ENCODE results near the gene LRP2. TPM values are rescaled to one million over a fixed set of nuclear protein-coding genes. Genes with fewer than 3 reads are reported as not detected.

The LRP2 gene
- total RNA-seq, 2 experiments from 2014 or later = 1.8 to 2.2 TPM

DNA sequence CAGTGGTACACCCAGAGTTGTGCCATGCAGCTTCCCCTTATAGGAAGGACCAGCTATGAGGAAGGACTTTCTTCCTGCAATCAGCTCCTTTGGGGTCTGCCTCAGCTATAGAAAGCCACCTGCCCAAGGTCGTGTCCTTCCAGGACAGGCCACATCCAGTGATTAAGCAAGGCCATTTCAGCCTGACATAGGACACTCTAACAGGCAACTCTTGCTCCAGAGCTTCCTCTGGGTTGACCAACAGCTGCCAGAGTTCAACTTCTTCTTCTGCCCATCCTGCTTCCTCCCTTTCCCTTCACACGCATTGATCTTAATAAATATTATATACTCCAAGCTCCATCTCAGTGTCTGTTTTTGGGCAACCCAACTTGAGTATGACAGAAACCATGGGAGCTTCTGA lies 12.8 kb downstream of the LRP2 start:
- Mint-ChIP-seq H3K4me1 (ENCODE audit: low read depth) (peaks cover 4% of the 10 kb centered on the region), H3K27ac (no peak overlapping the region), H3K4me3 (no peak overlapping the region), H3K27me3 (peaks cover 3% of the 10 kb centered on the region), H3K9me3 (no peaks in the 10 kb centered on the region), H3K36me3 (ENCODE audit: low read depth) (no peaks in the 10 kb centered on the region)
- TF ChIP-seq, protein P1, sequence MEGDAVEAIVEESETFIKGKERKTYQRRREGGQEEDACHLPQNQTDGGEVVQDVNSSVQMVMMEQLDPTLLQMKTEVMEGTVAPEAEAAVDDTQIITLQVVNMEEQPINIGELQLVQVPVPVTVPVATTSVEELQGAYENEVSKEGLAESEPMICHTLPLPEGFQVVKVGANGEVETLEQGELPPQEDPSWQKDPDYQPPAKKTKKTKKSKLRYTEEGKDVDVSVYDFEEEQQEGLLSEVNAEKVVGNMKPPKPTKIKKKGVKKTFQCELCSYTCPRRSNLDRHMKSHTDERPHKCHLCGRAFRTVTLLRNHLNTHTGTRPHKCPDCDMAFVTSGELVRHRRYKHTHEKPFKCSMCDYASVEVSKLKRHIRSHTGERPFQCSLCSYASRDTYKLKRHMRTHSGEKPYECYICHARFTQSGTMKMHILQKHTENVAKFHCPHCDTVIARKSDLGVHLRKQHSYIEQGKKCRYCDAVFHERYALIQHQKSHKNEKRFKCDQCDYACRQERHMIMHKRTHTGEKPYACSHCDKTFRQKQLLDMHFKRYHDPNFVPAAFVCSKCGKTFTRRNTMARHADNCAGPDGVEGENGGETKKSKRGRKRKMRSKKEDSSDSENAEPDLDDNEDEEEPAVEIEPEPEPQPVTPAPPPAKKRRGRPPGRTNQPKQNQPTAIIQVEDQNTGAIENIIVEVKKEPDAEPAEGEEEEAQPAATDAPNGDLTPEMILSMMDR (IDR thresholded peaks at IDR 0.05) = no peak
- CTCF ChIA-PET = no interaction called here
- no peak for ATAC-seq
- POLR2A ChIA-PET = no interaction called here
- DNase-seq = no peak
- intact Hi-C loops (cut with micrococcal nuclease) = no loop called here

DNA sequence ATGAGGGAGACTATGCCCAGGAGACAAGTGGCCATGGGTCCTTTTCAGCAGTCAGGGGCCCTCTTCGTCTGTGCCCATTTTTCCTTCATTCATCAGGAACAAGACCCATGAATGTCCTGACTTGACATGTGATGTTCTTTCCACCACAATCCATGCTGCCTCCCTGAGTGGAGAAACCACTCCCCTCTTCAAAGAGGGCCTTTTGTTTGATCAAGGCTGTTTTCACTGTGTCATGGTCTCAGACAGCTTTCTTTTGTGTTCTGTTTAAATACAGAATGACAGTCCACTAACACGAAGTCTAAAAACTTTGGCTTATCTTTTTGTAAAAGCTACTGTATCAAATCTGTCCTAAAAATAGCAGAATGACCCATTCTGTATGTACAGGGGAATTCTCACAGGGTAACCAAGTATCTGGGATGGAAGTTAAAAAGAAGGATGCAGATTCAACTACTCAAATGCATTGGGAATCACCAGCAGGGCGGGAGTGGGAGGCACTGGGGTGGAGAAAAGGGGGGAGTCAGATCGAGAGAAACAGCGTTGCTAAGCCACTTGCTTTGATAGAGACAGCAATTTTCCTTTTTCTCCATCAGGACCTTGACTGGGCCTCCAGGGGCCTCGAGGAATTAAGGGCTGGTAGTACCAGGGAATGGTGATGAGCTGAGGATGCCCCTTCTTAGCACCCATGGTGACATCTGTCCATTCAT lies 13.9 kb downstream of the LRP2 start:
- DNase-seq (no peak), ATAC-seq (no peak)
- no peaks in the 10 kb centered on the region for H3K9me3 Mint-ChIP-seq
- no peaks in the 10 kb centered on the region for H3K36me3 Mint-ChIP-seq (ENCODE audit: low read depth)
- no peak overlapping the region for H3K4me3 Mint-ChIP-seq
- TF ChIP-seq, protein P1 (IDR thresholded peaks at IDR 0.05) = no peak
- POLR2A ChIA-PET = no interaction called here
- no peak overlapping the region for H3K27ac Mint-ChIP-seq
- intact Hi-C loops (cut with micrococcal nuclease) = no loop called here
- CTCF ChIA-PET = no interaction called here
- H3K27me3 Mint-ChIP-seq = peaks cover 4% of the 10 kb centered on the region
- no peaks in the 10 kb centered on the region for H3K4me1 Mint-ChIP-seq (ENCODE audit: low read depth)

DNA sequence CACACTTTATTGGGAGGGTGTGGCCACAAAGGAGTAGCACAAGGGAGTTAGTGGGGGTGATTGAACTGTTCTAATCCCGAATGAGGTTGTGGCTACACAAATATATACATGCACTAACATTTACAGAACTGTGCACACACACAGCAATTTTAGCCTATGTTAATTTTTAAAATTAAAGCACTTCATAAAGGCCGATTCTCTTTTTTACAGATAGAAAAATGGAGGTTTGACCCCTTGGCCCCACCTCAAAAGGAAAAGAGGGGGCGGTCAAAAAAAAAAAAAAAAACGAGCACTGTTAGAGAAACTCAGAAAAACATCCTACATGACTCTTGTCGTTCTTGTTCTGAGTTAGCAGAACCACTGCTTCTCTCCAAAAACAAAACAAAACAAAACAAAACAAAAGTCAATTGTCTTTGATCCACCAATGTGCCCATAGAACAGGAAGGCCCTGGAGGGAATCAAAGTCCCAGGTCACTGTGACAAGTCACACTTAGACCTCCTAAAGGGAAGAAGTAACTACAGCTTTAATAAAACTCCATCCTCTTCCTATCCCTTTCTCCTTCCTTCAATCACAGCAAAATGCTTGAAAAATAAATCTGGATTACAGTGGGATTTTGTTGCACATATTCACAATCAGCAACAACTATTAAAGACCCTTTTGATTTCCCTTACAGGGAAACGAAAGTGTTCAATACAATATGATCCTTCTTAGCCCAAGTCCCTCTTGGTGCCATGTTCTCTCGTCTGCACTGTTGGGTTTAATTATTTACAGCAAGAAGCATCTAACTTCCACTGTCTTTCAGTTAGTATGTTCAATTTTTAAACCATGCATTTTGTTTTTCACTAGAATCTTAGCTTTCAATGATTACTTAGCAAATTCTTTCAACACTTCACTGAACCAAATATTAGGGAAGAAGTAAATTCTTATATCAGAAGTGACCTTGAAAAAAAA lies 16.6 kb downstream of the LRP2 start:
- DNase-seq (no peak), ATAC-seq (no peak)
- Mint-ChIP-seq H3K9me3 (no peaks in the 10 kb centered on the region), H3K4me3 (no peak overlapping the region), H3K27ac (no peak overlapping the region), H3K27me3 (peaks cover 17% of the 10 kb centered on the region), H3K4me1 (ENCODE audit: low read depth) (no peaks in the 10 kb centered on the region), H3K36me3 (ENCODE audit: low read depth) (no peaks in the 10 kb centered on the region)
- TF ChIP-seq, protein P1 (IDR thresholded peaks at IDR 0.05) = no peak
- POLR2A ChIA-PET = no interaction called here
- intact Hi-C loops (cut with micrococcal nuclease) = no loop called here
- CTCF ChIA-PET = no interaction called here

DNA sequence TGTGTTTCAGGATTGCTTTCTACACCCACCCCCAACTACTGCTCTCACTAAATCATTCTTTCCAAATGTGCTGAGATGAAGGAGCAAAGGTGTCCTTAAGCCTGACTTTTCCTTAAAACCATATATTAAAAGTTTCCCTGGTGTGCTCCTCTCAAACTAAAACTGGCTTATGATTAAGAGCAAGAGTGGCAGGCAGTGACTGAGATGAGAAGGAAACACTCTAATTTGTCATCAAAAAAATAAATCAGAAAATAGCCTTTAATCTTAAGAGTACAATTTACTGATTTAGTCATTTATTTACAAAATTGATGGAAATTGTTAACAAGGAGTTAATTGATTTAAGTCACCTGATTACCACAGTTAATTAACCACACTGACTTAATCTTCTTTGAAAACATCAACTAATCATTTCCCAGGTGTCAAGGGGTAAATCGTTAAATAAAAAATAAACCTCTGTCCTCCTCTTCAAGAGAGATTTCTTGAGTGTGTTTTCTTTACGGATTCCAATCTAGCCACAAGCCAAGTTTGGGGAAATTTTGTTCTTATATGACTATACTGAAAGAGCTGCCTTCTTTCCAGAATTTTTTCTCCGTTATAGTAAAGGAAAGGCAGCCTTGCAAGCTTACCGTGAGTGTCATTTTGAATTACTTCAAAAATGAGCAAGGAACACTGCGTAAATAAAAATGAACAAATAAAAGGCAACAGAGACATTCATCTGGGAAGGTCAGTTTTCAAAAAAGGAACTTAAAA lies 17.4 kb downstream of the LRP2 start:
- ATAC-seq = no peak
- no peak for DNase-seq
- Mint-ChIP-seq H3K27ac (no peak overlapping the region), H3K4me1 (ENCODE audit: low read depth) (no peaks in the 10 kb centered on the region), H3K36me3 (ENCODE audit: low read depth) (no peaks in the 10 kb centered on the region), H3K27me3 (peaks cover 19% of the 10 kb centered on the region), H3K9me3 (no peaks in the 10 kb centered on the region), H3K4me3 (no peak overlapping the region)
- TF ChIP-seq, protein P1 (IDR thresholded peaks at IDR 0.05) = no peak
- ChIA-PET CTCF (no interaction called here), POLR2A (no interaction called here)
- intact Hi-C loops (cut with micrococcal nuclease) = no loop called here

Measured in activated CD8-positive, alpha-beta T cell treated with anti-CD3 and anti-CD28 coated beads for 36 hours (primary cell).